SK-N-SH treated with all-trans-retinoic acid at 6 μM for 48 hours (cell line): ENCODE measurements around the gene C19orf85.

Source experiments
- ARNTL ChIP-seq: fragments of 450-650 bp; formaldehyde crosslinking; IDR thresholded peaks from 2 replicates; pipeline ENCODE4 v1.5.0; 2020; ENCODE audit warnings: low read depth, mild to moderate bottlenecking, moderate library complexity, borderline replicate concordance
- CREB5 ChIP-seq: fragments of 250-450 bp; sonication (Bioruptor Pico); IDR thresholded peaks from 2 replicates; pipeline ENCODE4 v1.5.1; 2020; ENCODE audit warnings: low read depth, mild to moderate bottlenecking, moderate library complexity
- CSDC2 ChIP-seq: fragments of 250-450 bp; sonication (Bioruptor Pico); IDR thresholded peaks from 2 replicates; pipeline ENCODE4 v1.5.0; 2020; ENCODE audit warnings: mild to moderate bottlenecking, moderate library complexity
- CSRNP3 ChIP-seq: fragments of 250-450 bp; sonication (Bioruptor Pico); IDR thresholded peaks from 2 replicates; pipeline ENCODE4 v1.5.1; 2021; ENCODE audit warnings: mild to moderate bottlenecking, moderate library complexity
- ESRRG ChIP-seq: fragments of 250-450 bp; sonication (Bioruptor Pico); IDR thresholded peaks from 2 replicates; pipeline ENCODE4 v1.6.1; 2021; ENCODE audit warnings: mild to moderate bottlenecking
- ISL1 ChIP-seq: fragments of 250-450 bp; sonication (Bioruptor Pico); IDR thresholded peaks from 2 replicates; pipeline ENCODE4 v2.1.2; 2022; ENCODE audit warnings: mild to moderate bottlenecking, moderate library complexity
- OSR1 ChIP-seq: fragments of 250-450 bp; sonication (Bioruptor Pico); IDR thresholded peaks from 2 replicates; pipeline ENCODE4 v1.8.0; 2022; ENCODE audit warnings: moderate library complexity, mild to moderate bottlenecking, inconsistent platforms
- PATZ1 ChIP-seq: fragments of 250-450 bp; sonication (Bioruptor Pico); IDR thresholded peaks from 2 replicates; pipeline ENCODE4 v1.8.0; 2020; ENCODE audit warnings: mild to moderate bottlenecking, moderate library complexity, borderline replicate concordance
- PPARA ChIP-seq: fragments of 250-450 bp; sonication (Bioruptor Pico); IDR thresholded peaks from 2 replicates; pipeline ENCODE4 v1.5.0; 2020; ENCODE audit warnings: mild to moderate bottlenecking, borderline replicate concordance
- TSHZ2 ChIP-seq: fragments of 250-450 bp; sonication (Bioruptor Pico); IDR thresholded peaks from 2 replicates; pipeline ENCODE4 v1.5.0; 2020; ENCODE audit warnings: mild to moderate bottlenecking, moderate library complexity
- ZC3H10 ChIP-seq: fragments of 250-450 bp; sonication (Bioruptor Pico); IDR thresholded peaks from 2 replicates; pipeline ENCODE4 v1.5.1; 2021; ENCODE audit warnings: mild to moderate bottlenecking, moderate library complexity
- ZFP30 ChIP-seq: fragments of 450-650 bp; formaldehyde crosslinking; IDR thresholded peaks from 2 replicates; pipeline ENCODE4 v1.5.0; 2022; ENCODE audit warnings: mild to moderate bottlenecking, moderate library complexity
- ZNF565 ChIP-seq: fragments of 450-650 bp; formaldehyde crosslinking; conservative IDR thresholded peaks from 2 replicates; pipeline ENCODE4 v1.5.0; 2020; ENCODE audit warnings: low read depth, mild to moderate bottlenecking, moderate library complexity
- ZNF8 ChIP-seq: fragments of 450-650 bp; formaldehyde crosslinking; IDR thresholded peaks from 2 replicates; pipeline ENCODE4 v1.5.0; 2020; ENCODE audit warnings: mild to moderate bottlenecking, moderate library complexity

GRCh38 chr19:55463583-55464031, 944 bp downstream of the C19orf85 start:
- no peak for TF ChIP-seq PATZ1 (CRISPR knock-in tag)
- TF ChIP-seq CSRNP3 (CRISPR knock-in tag) = no peak
- no peak for TF ChIP-seq OSR1 (CRISPR knock-in tag)
- TF ChIP-seq ISL1 (CRISPR knock-in tag) = no peak
- TF ChIP-seq ARNTL (CRISPR knock-in tag) = no peak
- no peak for TF ChIP-seq CREB5 (CRISPR knock-in tag)
- TF ChIP-seq ZFP30 (CRISPR knock-in tag) = no peak
- TF ChIP-seq CSDC2 = no peak
- no peak for TF ChIP-seq TSHZ2 (CRISPR knock-in tag)
- TF ChIP-seq PPARA (CRISPR knock-in tag) = no peak
- TF ChIP-seq ESRRG (CRISPR knock-in tag) = no peak
- no peak for TF ChIP-seq ZC3H10 (CRISPR knock-in tag)
- TF ChIP-seq ZNF8 = no peak
- TF ChIP-seq ZNF565 (CRISPR knock-in tag) = no peak
